ENCODE data around the gene MYL5.

The MYL5 gene

DNA sequence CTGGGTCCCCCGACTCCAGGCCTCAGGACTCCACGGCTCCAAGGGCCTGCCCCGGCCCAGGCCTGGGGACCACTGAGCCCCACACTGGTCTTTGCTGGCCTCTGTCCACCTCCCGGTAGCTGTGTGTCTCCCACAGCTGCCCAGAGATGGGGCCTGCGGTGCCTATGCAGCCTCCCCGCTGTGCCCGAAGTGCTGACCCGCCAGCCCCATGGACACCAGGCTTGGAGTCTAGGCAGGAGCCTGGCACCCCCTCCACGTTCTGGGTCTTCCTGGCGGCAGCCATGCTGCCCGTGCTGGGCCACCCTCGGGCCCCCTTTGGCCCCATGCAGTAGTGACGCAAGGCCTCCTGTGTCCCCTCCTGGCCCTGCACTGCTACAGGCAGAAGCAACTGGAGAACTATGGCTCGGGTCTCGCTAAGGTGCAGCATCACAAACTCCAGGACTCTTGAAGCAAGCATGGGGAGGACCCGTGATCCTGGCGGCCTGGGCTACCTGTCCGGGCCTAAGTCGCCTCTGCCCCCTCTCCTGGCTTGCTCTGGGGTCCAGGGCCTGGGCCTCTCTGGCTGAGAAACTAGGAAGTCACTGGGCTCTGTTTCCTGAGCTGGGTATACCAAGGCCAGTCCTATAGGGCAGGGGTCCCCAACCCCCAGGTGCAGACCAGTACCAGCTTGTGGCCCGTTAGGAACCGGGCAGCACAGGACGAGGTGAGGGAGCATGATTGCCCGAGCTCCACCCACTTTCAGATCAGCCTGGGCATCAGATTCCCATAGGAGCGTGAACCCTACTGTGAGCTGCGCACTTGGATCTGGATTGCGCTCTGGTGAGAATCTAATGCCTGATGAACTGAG lies 917 bp downstream of the MYL5 start:
- FAIRE-seq, result no peak

- no peak for FAIRE-seq
Observed at GRCh38 chr4:675980-676870, 1.9 kb downstream of the MYL5 start.

DNA sequence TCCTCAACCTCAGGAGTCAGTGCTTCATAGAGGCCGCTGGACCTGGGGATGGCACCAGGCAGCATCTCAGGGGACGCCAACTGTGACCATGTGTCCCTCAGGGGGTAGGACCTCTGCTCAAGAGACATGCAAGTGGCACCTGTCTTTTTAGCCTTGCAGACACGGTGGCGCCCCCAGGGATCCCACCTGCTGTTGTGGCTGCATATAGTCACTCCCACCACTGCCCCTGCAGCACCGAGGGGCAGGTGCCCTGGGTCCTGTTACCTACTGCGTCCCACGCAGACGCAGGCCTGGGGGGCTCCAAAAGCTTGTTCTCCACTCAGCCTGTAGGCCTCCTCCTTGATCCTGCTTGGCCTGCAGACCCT lies 2.5 kb downstream of the MYL5 start:
- no peak for FAIRE-seq

- FAIRE-seq, result no peak
Observed at GRCh38 chr4:677431-678293, 3.3 kb downstream of the MYL5 start.

DNA sequence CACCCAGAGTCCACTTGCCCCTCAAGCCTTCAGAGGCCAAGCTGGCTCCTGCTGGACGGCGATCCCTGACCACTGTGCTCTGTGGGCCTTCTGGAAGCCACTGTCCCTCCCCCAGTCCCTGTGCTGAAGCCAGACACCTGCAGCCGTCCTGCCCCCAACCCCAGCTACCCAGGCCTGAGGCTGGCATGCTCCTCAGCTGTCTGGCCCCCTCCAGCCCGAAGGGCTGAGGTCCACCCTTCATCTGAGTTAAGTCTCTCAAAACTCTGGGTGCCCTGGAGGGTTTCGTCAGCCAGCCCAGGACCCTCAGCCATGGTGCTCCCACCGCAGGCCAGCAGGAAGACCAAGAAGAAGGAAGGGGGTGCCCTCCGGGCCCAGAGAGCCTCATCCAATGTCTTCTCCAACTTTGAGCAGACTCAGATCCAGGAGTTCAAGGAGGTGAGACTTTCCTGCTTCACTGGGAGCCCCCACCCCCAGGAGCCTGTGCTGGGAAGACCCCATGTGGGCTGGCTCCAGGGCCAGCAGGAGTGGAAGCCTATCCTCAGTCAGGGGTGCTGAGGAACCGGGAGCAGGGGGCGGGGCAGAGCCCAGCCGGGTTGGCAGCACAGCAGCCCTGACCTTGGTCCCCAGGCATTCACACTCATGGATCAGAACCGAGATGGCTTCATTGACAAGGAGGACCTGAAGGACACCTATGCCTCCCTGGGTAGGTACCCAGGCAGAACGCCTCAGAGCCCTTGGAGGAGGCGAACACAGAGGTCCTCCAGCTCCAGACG lies 4.2 kb downstream of the MYL5 start:
- no peak for FAIRE-seq

- FAIRE-seq, result no peak
Observed at GRCh38 chr4:679104-679481, 4.8 kb downstream of the MYL5 start.

DNA sequence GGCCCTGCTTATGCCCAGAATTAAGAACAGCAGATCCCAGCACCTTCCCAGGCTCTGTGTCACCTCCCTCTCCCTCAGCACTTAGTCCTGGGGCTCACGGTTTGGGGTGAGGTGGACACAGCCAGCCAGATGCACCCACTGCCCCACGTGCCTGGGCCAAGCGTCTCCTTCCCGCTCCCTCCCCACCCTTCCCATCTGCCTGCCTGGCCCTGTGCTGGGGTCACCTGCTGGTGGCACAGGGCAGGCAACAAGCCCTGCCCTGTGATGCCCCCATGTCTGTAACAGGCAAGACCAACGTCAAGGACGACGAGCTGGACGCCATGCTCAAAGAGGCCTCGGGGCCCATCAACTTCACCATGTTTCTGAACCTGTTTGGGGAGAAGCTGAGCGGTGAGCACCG lies 5.3 kb downstream of the MYL5 start:
- FAIRE-seq, result no peak

DNA sequence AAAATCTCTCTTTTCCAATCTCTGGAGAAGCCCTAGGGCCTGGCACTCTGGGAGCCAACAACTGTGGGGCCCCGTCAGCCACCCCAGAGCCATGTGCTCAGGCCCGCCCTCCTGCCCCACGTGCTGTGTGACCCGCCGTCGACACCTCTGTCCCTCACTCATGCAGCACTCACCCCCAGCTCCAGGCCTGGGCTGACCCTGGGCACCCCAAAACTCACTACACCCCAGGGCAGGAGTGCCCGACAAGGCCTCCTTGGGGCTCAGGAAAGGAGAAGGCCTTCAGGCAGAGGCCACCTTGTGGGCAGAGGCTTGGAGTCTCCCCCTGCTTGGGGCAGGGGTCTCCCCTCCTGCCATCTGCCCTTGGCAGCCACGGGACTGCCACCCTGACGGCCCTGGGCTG lies 5.7 kb downstream of the MYL5 start:
- FAIRE-seq, result no peak

- no peak for FAIRE-seq
Observed at GRCh38 chr4:680551-680927, 6.2 kb downstream of the MYL5 start.

DNA sequence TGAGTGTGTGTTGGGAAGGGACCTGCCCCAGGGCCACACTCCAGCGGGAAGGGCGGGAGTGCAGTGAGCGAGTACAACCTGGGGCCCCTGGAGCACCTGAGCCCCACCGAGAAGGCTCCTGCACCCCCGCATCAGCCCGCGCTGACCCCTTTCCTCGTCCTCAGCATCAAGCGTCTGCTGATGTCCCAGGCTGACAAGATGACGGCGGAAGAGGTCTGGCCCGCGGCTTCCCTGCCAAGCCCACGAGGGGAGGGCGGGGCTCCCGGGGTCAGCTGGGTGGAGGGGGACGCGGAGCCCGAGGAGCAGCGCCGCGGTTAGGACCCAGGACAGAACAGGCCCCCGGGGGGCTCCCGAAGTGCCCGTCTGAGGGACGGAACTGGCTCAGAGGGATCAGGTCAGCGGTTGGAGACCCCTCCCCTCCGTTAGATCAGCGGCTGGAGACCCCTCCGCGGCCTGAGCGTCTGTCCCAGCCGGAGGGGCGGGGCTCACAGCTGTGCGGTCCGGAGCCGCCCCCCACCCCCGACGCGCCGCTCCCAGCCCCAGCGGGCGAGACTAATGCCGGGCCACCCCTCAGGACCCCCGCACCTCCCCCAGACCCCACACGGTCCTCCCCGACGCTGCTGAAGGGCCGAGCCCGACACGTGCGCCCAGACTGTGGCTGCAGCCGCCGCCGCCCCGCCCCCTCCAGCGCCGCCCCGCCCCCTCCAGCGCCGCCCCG lies 6.7 kb downstream of the MYL5 start:
- FAIRE-seq, result no peak

DNA sequence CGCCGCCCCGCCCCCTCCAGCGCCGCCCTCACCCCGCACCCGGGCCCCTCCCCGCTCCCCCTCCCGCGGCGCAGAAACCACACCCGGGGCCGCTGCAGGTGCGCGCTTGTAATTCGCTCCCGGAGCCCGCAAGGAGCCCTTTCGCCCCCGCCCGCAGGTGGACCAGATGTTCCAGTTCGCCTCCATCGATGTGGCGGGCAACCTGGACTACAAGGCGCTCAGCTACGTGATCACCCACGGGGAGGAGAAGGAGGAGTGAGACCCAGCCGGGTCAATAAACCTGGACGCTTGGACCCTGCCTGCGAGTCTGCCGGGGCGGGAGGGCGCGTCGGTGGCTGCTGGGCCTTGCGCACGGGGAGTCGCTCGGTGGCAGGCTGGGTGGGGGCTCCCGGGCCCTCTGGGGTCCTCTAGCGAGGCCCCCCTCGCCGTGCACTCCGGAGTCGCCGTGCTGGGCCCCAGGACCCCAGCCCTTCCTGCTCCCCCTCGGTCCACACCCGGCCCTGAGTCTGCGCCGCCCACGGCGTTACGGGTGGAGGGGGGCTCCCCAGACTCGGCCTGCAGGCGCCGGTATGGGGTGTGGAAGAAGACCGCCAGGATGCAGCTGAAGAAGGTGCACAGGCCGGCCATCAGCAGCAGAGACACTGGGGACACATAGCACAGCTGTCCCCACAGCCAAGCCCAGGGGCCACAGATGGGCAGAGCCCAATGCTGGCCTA lies 7.6 kb downstream of the MYL5 start:
- no peak for FAIRE-seq

GRCh38 chr4:682490-683172 lies 8.3 kb downstream of the MYL5 start:
- FAIRE-seq, result no peak

GRCh38 chr4:683247-683897 lies 9.0 kb downstream of the MYL5 start:
- FAIRE-seq, result no peak

GRCh38 chr4:683982-684622 lies 9.8 kb downstream of the MYL5 start:
- FAIRE-seq, result no peak

- no peak for FAIRE-seq
Observed at GRCh38 chr4:684623-685327, 10.4 kb downstream of the MYL5 start.

DNA sequence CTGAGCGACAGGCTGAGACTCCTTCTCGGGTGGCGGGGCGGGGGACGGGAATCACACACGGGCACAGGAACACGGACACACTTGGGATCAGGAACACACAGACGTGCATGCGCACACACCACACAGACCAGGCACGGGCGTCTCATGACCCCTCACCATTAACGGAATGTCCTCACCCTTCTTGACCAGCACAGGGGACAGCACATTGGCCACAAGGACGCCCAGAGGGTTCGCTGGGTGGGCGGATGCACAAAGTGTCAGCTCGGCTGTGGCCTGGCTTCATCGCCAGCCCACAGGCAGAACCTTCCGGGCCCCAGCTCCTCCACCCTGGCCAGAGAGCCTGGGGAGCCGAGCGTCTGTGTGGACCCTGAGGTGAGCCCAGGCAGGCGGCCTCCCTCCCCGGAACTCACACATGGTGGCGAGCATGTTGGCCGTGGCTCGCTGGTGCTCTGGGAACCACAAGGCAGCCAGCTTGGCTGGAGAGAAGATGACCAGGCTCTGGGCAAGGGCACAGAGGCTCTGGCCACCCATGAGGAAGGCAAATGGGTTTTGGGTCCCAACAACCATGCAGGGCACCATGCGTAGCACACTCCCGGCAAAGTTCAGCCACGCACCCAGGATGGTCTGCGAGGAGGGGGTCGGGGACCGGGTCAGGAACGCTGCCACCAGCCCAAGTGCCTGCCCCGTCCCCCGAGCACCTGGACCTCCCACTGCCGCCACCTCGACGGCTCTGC lies 11.5 kb downstream of the MYL5 start:
- FAIRE-seq, result no peak

DNA sequence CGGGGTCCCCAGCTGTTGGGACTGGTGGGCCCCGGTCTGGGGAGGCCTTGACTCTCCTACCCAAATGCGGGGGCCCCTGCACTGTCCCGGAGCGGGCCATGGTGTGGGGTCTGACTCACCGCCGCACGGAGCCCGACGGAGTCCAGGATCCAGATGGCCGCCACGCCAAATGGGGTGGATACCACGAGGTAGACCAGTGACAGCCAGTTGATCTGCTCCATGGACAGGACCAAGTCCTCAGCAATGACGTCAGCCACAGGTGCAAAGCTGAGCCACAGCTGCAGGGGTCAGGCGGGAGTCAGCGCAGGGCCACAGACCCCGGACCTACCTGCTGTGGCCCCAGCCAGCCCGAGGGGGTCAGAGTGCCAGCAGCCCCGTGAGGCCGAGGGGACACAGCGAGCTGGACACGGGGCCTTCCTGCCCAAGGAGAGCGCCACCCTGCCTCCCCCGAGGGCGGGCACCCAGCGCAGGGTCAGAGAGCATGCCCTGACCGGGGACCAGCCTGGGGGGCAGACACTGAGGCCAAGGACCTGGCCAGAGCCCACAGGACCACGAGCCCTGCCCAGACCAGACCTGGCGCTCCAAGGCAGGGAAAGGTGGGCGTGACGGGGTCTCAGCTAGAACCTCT lies 12.2 kb downstream of the MYL5 start:
- no peak for FAIRE-seq

Measured in islet of Langerhans (tissue), 1 donor.